Measurements from ENCODE around the gene SPATS2L.

The SPATS2L gene

GRCh38 chr2:200448455-200448854 is 142.0 kb downstream of the SPATS2L start:
- no peak for DNase-seq

- DNase-seq = no peak
Measured at GRCh38 chr2:200449149-200449548, 142.7 kb downstream of the SPATS2L start.

GRCh38 chr2:200450288-200450687 is 143.8 kb downstream of the SPATS2L start:
- no peak for DNase-seq

- no peak for DNase-seq
Measured at GRCh38 chr2:200451511-200451910, 145.0 kb downstream of the SPATS2L start.

- DNase-seq = no peak
Measured at GRCh38 chr2:200452377-200452776, 145.9 kb downstream of the SPATS2L start.

- DNase-seq = no peak
Measured at GRCh38 chr2:200453142-200453852, 146.8 kb downstream of the SPATS2L start.

GRCh38 chr2:200453853-200454534 is 147.5 kb downstream of the SPATS2L start:
- DNase-seq = no peak

- peak; percentile 75 for DNase-seq
Measured at GRCh38 chr2:200454927-200455801, 148.7 kb downstream of the SPATS2L start.

- DNase-seq = no peak
Measured at GRCh38 chr2:200455958-200456421, 149.5 kb downstream of the SPATS2L start.

GRCh38 chr2:200456567-200456966 is 150.1 kb downstream of the SPATS2L start:
- DNase-seq = no peak

- no peak for DNase-seq
Measured at GRCh38 chr2:200459101-200459500, 152.6 kb downstream of the SPATS2L start.

- no peak for DNase-seq
Measured at GRCh38 chr2:200461846-200462710, 155.6 kb downstream of the SPATS2L start.

GRCh38 chr2:200463452-200463851 is 157.0 kb downstream of the SPATS2L start:
- no peak for DNase-seq

- DNase-seq = no peak
Measured at GRCh38 chr2:200466425-200467418, 160.2 kb downstream of the SPATS2L start.

GRCh38 chr2:200467806-200468681 is 161.6 kb downstream of the SPATS2L start:
- DNase-seq = no peak

- DNase-seq = no peak
Measured at GRCh38 chr2:200469708-200470211, 163.3 kb downstream of the SPATS2L start.

GRCh38 chr2:200470230-200470629 is 163.7 kb downstream of the SPATS2L start:
- DNase-seq = no peak

GRCh38 chr2:200471324-200471848 is 164.9 kb downstream of the SPATS2L start:
- DNase-seq = peak; percentile 33
